Activated naive CD8-positive, alpha-beta T cell treated with anti-CD3 and anti-CD28 coated beads, Interleukin-2, amount 10 ng/mL, durations not matched to agents 7 days and 5 days (primary cell): ENCODE measurements around the gene ACSM2B. TPM values are rescaled to one million over a fixed set of nuclear protein-coding genes. Genes with fewer than 3 reads are reported as not detected.
"Not testable (repeated sequence)": the region's sequence is repeated elsewhere in the genome, so short reads cannot be mapped to it uniquely, and the experiment has no call there.

Experiments used
- ATAC-seq: fragments of 150-1000 bp; cut with Tn5 transposase; one replicate; pipeline ENCODE4 v1.10.0; 2021; ENCODE audit warnings: low read depth, moderate library complexity
- POLR2A ChIA-PET: fragments of 350-600 bp; sonication (Branson Sonifier 250); formaldehyde crosslinking; loops from one replicate; lab custom pipeline; 2021; ENCODE audit warnings: antibody characterized with exemption; lab: Charles Lee
- DNase-seq: peaks from one replicate; pipeline ENCODE4 v3.0.0; 2021
- H3K27ac Mint-ChIP-seq: one replicate; pipeline ENCODE4 v1.8.0; 2022; ENCODE audit warnings: mild to moderate bottlenecking, mixed read lengths
- H3K27me3 Mint-ChIP-seq: one replicate; pipeline ENCODE4 v1.8.0; 2022; ENCODE audit warnings: mild to moderate bottlenecking, moderate library complexity, mixed read lengths
- H3K36me3 Mint-ChIP-seq: one replicate; pipeline ENCODE4 v1.8.0; 2021; ENCODE audit warnings: mild to moderate bottlenecking, mixed read lengths
- H3K4me1 Mint-ChIP-seq: one replicate; pipeline ENCODE4 v1.8.0; 2021; ENCODE audit warnings: mixed read lengths
- H3K4me3 Mint-ChIP-seq: one replicate; pipeline ENCODE4 v1.8.0; 2022; ENCODE audit warnings: mild to moderate bottlenecking, moderate library complexity, mixed read lengths
- H3K9me3 Mint-ChIP-seq: one replicate; pipeline ENCODE4 v1.8.0; 2021; ENCODE audit warnings: mixed read lengths
- total RNA-seq, 2 experiments: library from RNA; stranded (reverse); gene quantifications; one replicate each; pipeline ENCODE4 v1.2.3, GENCODE V29; 2021

The ACSM2B gene
- total RNA-seq, 2 experiments from 2014 or later: not detected

DNA sequence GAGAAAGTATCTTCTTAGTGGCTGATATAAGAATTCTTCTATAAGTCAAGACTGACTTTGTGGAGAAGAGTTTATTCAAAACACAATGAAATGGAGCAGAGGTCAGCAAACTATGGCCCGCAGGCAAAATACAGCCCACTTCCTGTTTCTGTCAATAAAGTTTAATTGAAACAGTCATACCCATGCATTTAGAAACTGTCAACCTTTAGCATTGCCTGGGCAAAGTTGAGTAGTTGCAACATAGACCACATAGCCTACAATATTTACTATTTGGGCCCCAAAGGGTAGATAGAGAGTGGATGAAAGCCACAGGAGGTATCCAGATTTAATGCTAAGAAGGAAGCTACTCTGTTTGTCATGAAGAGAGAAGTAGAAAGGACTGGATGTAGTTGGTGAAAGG is 38.0 kb downstream of the ACSM2B start:
- no peak overlapping the region for H3K27ac Mint-ChIP-seq
- peaks cover 4% of the 10 kb centered on the region for H3K27me3 Mint-ChIP-seq
- ATAC-seq (no peak), DNase-seq (no peak)
- H3K9me3 Mint-ChIP-seq: no peaks in the 10 kb centered on the region
- H3K36me3 Mint-ChIP-seq: no peaks in the 10 kb centered on the region
- H3K4me1 Mint-ChIP-seq: no peaks in the 10 kb centered on the region
- POLR2A ChIA-PET: no interaction called here
- H3K4me3 Mint-ChIP-seq: no peak overlapping the region

DNA sequence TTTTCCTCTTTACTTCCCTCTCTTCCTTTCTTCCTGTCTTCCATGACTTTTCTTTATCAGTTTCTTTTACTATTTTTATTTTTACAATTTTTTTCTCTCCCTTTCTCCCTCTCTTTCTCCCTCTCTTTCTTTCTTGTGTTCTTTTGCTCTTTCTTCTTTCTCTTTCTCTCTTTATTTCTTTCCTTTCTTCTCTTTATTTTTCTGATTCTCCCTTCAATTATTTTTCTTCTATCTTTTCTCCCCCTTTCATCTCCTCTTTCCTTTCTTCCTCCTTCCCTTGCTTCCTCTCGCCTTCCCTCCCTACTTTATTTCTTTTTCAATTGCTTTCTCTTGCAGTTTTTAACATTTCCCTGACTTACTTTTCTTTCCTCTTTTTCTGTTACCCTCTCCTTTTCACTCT is 39.5 kb downstream of the ACSM2B start:
- H3K4me3 Mint-ChIP-seq, H3K36me3 Mint-ChIP-seq, DNase-seq, H3K9me3 Mint-ChIP-seq, H3K27me3 Mint-ChIP-seq, POLR2A ChIA-PET, H3K27ac Mint-ChIP-seq, H3K4me1 Mint-ChIP-seq, ATAC-seq: not testable (repeated sequence)

DNA sequence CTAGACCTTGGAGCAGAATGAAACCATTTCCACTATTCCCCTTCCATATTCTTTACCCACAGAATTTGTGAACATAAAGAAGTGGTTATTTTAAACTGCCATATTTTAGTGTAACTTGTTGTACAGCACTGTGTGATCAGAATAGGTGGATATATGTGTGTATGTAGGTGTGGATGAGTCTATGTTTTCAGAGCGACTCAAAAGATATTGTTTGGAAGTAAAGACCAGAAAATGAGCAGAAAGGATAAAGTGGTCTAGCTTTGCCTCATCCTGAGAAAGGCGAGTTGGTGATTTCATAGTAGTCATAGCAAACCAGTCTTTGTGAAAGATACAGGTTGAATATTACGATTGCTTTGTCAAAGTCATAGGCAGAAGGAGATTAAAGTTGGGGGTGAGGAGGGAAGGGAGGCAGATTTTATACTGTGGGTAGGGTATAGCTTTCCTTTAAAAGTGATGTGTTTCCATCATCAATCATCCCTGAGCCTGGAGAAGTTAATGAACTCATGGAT is 43.8 kb downstream of the ACSM2B start:
- H3K4me1 Mint-ChIP-seq, H3K27ac Mint-ChIP-seq, H3K4me3 Mint-ChIP-seq, H3K27me3 Mint-ChIP-seq, H3K9me3 Mint-ChIP-seq, POLR2A ChIA-PET, ATAC-seq, DNase-seq, H3K36me3 Mint-ChIP-seq: not testable (repeated sequence)

DNA sequence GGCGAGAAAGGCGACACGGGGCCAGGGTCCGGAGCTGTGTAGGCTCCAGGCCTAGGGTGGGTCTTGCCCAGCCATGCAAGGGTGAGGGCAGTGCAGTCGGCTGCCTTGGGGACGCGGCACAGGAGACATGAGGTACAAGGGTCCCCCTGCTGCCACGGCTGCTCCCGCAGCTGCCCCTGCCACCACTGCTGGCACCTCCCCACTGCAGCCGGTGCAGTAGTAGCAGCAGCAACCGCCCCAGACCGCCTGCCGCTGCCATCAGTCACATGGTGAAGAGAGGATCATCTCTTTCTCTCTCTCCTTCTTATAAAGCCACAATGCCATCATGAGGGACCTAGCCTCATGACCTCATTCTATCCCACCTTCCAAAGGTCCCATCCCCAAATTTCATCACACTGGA is 44.4 kb downstream of the ACSM2B start:
- H3K4me3 Mint-ChIP-seq, H3K27me3 Mint-ChIP-seq, H3K4me1 Mint-ChIP-seq, ATAC-seq, DNase-seq, H3K9me3 Mint-ChIP-seq, POLR2A ChIA-PET, H3K36me3 Mint-ChIP-seq, H3K27ac Mint-ChIP-seq: not testable (repeated sequence)

DNA sequence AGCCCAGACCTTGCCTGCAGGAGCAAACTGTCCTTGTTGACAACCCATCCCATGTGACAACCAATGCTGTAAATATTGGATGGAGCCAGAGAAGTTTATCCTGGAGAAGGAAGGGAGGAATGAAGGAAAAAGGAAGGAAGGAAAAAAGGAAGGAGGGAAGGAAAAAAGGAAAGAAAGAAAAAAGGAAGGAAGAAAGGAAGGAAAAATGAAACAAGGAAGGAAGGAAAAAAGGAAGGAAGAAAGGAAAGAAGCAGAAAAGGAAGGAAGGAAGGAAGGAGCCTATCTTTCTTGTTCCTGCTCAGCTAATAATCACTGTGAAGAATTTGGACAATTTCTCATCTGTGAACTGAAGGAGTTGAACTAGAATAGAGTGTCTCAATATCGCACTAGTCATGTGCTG is 56.1 kb downstream of the ACSM2B start:
- no peaks in the 10 kb centered on the region for H3K36me3 Mint-ChIP-seq
- no peak overlapping the region for H3K27ac Mint-ChIP-seq
- no peaks in the 10 kb centered on the region for H3K9me3 Mint-ChIP-seq
- no peak overlapping the region for H3K4me3 Mint-ChIP-seq
- no peaks in the 10 kb centered on the region for H3K4me1 Mint-ChIP-seq
- ATAC-seq (no peak), DNase-seq (no peak)
- POLR2A ChIA-PET: no interaction called here
- H3K27me3 Mint-ChIP-seq: peaks cover 11% of the 10 kb centered on the region

DNA sequence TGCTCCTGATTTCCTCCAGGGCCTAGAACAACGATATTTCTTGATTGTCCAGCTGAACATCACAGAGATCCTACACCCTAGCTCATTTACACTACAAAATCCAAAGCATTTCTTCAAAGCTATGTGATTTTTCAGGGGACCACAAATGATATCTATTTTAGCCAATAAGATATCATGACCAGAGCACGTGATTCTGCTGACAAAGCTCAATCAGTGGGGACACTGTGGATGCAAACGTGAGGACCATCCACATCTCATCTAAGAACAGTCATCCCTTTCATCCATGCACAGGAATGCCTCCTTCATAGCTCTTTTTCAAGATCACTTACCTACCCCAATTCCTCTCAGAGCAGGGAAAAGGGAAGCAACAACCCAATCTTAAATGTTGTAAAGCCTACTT is 56.9 kb downstream of the ACSM2B start:
- DNase-seq: no peak
- Mint-ChIP-seq H3K4me3 (no peak overlapping the region), H3K27ac (no peak overlapping the region), H3K9me3 (no peaks in the 10 kb centered on the region), H3K36me3 (no peaks in the 10 kb centered on the region), H3K27me3 (peaks cover 13% of the 10 kb centered on the region), H3K4me1 (no peaks in the 10 kb centered on the region)
- ATAC-seq: no peak
- POLR2A ChIA-PET: no interaction called here

DNA sequence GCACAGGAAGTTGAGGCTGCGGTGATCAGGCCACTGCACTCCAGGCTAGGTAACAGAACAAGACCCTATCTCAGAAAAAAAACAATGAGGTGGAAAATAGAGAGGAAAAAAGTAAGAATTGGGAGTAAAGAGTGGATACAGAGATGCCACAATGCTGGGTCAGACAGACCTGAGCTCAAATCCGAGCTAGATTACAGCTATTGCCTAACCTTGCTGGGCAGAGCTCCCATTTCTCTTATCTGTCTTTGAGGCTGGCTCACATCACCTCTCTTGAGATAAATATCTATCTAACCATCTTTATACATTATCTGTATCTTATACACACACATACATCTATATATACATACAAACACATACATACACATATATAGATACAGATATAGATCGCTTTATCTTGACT is 59.0 kb downstream of the ACSM2B start:
- no peaks in the 10 kb centered on the region for H3K9me3 Mint-ChIP-seq
- no peak overlapping the region for H3K27ac Mint-ChIP-seq
- DNase-seq (no peak), ATAC-seq (no peak)
- H3K27me3 Mint-ChIP-seq: peaks cover 13% of the 10 kb centered on the region
- H3K4me1 Mint-ChIP-seq: no peaks in the 10 kb centered on the region
- POLR2A ChIA-PET: no interaction called here
- H3K4me3 Mint-ChIP-seq: no peak overlapping the region
- no peaks in the 10 kb centered on the region for H3K36me3 Mint-ChIP-seq

DNA sequence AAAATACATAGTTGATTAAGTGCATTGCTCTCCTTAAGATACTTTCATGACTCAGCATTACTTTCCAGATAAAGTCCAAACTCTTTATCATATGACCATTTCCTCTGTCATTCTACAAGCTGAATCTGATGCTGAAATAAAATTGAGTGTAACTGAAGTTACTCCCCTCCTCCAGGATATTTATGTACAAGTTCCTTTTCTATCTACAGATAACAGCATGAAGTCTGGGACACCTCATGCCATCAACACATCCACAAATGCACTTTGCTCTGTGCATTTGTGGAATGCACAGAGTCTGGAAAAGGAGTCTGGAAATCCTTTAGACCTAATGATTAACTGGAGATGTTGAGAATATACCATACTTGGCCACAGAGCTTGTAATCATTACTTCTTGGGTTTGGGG is 60.5 kb downstream of the ACSM2B start:
- Mint-ChIP-seq H3K4me1 (no peaks in the 10 kb centered on the region), H3K9me3 (no peaks in the 10 kb centered on the region), H3K36me3 (no peaks in the 10 kb centered on the region), H3K4me3 (no peak overlapping the region), H3K27me3 (peaks cover 13% of the 10 kb centered on the region), H3K27ac (no peak overlapping the region)
- DNase-seq (no peak), ATAC-seq (no peak)
- POLR2A ChIA-PET: no interaction called here

DNA sequence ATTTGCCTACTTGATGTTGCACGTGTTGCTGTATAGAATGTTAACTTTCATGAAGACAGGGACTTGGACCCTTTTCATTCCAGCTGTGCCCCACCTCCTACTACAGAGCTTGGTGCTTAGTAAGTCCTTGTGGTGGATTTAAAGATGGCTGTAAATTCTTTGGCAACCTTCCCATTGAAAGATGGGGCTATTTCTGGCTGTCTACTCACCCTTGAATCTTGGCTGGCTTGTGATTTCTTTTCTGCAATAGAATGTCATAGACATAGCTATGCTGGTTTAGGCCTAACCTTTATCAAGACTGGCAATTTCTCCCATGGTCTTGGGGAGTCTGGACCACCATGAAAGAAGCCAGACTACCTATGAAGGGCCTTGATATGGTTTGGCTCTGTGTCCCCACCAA is 65.8 kb downstream of the ACSM2B start:
- H3K27ac Mint-ChIP-seq: no peak overlapping the region
- no peaks in the 10 kb centered on the region for H3K36me3 Mint-ChIP-seq
- no peak for ATAC-seq
- no peaks in the 10 kb centered on the region for H3K4me1 Mint-ChIP-seq
- DNase-seq: no peak
- POLR2A ChIA-PET: no interaction called here
- peaks cover 13% of the 10 kb centered on the region for H3K9me3 Mint-ChIP-seq
- H3K4me3 Mint-ChIP-seq: no peak overlapping the region
- peaks cover 4% of the 10 kb centered on the region for H3K27me3 Mint-ChIP-seq

DNA sequence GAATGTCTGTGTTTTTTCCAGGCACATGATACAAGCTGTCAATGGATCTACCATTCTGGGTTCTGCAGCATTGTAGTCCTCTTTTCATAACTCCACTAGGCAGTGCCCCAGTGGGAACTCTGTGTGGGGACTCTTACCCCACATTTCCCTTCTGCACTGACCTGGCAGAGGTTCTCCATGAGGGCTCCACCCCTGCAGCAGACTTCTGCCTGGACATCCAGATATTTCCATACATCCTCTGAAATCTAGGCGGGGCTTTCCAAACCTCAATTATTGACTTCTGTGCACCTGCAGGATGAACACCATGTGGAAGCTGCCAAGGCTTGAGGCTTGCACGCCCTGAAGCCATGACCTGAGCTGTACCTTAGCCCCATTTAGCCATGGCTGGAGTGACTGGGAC is 68.9 kb downstream of the ACSM2B start:
- DNase-seq: no peak
- no peak overlapping the region for H3K4me3 Mint-ChIP-seq

DNA sequence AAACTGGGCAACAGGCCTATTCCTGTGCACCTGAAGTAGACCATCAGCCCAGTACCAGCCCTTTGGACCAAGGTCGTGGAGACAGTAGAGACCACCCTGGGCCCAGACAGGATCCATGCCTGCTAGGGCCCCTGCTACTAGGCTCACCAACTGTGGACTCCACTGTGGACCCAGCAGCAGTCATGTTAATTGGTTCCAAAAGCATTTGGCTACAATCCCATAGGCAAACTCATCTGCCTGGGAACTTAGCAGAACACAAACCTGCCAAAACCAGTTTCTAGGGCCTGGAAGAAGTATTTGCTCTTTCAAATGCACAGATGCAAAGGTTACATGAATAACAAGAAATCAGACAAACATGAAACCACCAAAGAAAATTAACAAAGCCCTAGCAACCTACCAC is 71.7 kb downstream of the ACSM2B start:
- Mint-ChIP-seq H3K4me1 (no peaks in the 10 kb centered on the region), H3K36me3 (no peaks in the 10 kb centered on the region), H3K27me3 (no peaks in the 10 kb centered on the region), H3K27ac (no peak overlapping the region), H3K4me3 (no peak overlapping the region), H3K9me3 (peaks cover 15% of the 10 kb centered on the region)
- POLR2A ChIA-PET: no interaction called here
- DNase-seq (no peak), ATAC-seq (no peak)

More for the DNA sequence above, 68.9 kb downstream of the ACSM2B start:
- no peaks in the 10 kb centered on the region for H3K4me1 Mint-ChIP-seq
- no peaks in the 10 kb centered on the region for H3K27me3 Mint-ChIP-seq
- POLR2A ChIA-PET: no interaction called here
- H3K9me3 Mint-ChIP-seq: peaks cover 15% of the 10 kb centered on the region
- H3K36me3 Mint-ChIP-seq: no peaks in the 10 kb centered on the region
- H3K27ac Mint-ChIP-seq: no peak overlapping the region
- ATAC-seq: no peak

DNA sequence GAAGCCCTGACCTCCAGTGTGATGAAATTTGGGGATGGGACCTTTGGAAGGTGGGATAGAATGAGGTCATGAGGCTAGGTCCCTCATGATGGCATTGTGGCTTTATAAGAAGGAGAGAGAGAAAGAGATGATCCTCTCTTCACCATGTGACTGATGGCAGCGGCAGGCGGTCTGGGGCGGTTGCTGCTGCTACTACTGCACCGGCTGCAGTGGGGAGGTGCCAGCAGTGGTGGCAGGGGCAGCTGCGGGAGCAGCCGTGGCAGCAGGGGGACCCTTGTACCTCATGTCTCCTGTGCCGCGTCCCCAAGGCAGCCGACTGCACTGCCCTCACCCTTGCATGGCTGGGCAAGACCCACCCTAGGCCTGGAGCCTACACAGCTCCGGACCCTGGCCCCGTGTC is 84.7 kb downstream of the ACSM2B start:
- DNase-seq, ATAC-seq, H3K27ac Mint-ChIP-seq, H3K27me3 Mint-ChIP-seq, H3K4me3 Mint-ChIP-seq, H3K9me3 Mint-ChIP-seq, H3K4me1 Mint-ChIP-seq, POLR2A ChIA-PET, H3K36me3 Mint-ChIP-seq: not testable (repeated sequence)

DNA sequence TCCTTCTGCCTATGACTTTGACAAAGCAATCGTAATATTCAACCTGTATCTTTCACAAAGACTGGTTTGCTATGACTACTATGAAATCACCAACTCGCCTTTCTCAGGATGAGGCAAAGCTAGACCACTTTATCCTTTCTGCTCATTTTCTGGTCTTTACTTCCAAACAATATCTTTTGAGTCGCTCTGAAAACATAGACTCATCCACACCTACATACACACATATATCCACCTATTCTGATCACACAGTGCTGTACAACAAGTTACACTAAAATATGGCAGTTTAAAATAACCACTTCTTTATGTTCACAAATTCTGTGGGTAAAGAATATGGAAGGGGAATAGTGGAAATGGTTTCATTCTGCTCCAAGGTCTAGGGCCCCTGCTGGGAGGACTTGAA is 85.2 kb downstream of the ACSM2B start:
- H3K4me3 Mint-ChIP-seq, H3K36me3 Mint-ChIP-seq, H3K27me3 Mint-ChIP-seq, DNase-seq, H3K27ac Mint-ChIP-seq, H3K4me1 Mint-ChIP-seq, ATAC-seq, POLR2A ChIA-PET, H3K9me3 Mint-ChIP-seq: not testable (repeated sequence)
